Astrocyte of the cerebellum (primary cell): ENCODE data around the gene XPO1.

ENCODE experiments used
- DNase-seq: peaks from one replicate; pipeline ENCODE4 v3.0.0-alpha.2; 2011; ENCODE audit warnings: low read depth
- H3K4me3 ChIP-seq: 2 replicates; pipeline ENCODE4 v1.5.1; 2011; ENCODE audit warnings: mild to moderate bottlenecking, low read depth, low read length, moderate library complexity
- CTCF ChIP-seq: IDR thresholded peaks from 2 replicates; pipeline ENCODE4 v1.5.1; 2012; ENCODE audit warnings: low read length, low read depth, moderate library complexity, mild to moderate bottlenecking; ENCODE audit errors: missing control alignments
- in situ Hi-C: cut with HindIII; loops from 2 replicates; pipeline ENCODE4 v1.10.0; 2017; ENCODE audit warnings: low sequenced_read_pairs

XPO1 gene

DNA sequence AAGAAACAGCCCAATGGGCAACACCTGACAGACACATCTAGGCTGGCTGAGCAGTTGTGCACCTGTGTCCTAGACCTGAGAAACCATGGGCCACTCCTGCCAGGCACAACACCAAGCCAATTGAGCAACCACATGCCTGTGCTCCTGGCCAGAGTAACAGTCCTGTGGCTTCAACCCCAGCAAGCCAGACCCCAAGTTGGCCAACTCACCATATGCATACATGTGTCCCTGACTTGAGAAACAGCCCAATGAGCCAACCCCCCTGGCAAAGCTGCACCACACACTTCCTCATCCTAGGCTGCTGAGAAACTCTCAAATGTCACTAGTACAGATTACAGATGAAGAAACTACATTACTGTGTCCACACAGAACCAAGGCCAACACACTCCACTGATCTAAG is 103.8 kb downstream of the XPO1 start:
- no peak overlapping the region for H3K4me3 ChIP-seq
- TF ChIP-seq CTCF: no peak
- in situ Hi-C loops: no loop called here
- DNase-seq: no peak

DNA sequence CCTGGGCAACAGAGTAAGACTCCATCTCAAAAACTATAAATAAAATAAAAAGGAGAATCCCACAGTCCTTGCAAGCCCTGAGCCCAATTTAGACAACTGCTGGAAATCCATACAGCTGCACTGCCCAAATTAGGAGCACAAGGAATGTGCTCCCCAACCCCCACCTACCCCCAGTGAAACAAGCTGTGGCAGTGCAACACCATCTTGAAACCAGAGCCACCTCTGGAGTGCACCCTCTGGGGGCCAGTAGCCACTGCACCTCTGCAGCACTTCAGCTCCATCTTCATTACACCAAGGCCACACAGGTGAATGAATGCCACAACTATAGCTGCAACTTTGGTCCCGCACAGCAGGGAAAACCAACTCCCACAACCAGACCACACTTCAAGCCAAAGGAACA is 104.5 kb downstream of the XPO1 start:
- no peak overlapping the region for H3K4me3 ChIP-seq
- TF ChIP-seq CTCF: no peak
- no peak for DNase-seq
- in situ Hi-C loops: no loop called here

- H3K4me3 ChIP-seq: no peak overlapping the region
- TF ChIP-seq CTCF: no peak
- no peak for DNase-seq
- in situ Hi-C loops: no loop called here
Measured at GRCh38 chr2:61432990-61433389, 105.2 kb downstream of the XPO1 start.

DNA sequence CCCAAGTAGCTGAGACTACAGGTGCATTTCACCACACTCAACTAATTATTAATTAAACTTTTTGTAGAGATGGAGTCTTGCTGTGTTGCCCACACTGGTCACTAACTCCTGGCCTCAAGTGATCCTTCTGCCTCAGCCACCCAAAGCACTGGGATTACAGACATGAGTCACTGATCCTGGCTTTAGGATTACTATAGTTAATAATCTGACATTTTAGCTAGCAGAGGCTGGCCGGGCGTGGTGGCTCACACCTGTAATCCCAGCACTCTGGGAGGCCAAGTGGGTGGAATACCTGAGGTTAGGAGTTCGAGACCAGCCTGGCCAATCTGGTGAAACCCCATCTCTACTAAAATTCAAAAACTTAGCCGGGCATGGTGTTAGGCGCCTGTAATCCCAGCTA is 106.8 kb downstream of the XPO1 start:
- in situ Hi-C loops: no loop called here
- no peak for TF ChIP-seq CTCF
- no peak overlapping the region for H3K4me3 ChIP-seq
- DNase-seq: no peak
